M059J (cell line): ENCODE data around the gene RAB1B. TPM values are rescaled to one million over a fixed set of nuclear protein-coding genes. Genes with fewer than 3 reads are reported as not detected.
"Not testable (repeated sequence)": the region's sequence is repeated elsewhere in the genome, so short reads cannot be mapped to it uniquely, and the experiment has no call there.

Experiments
- DNase-seq: peaks from one replicate; pipeline ENCODE4 v3.0.0-alpha.2; 2012; ENCODE audit warnings: low read depth
- total RNA-seq: library from RNA; depleted of rRNA; stranded (reverse); fragments of >200 nt; shearing (Covaris generic); gene quantifications from 2 replicates; pipeline ENCODE4 v1.2.3, GENCODE V29; 2014

Gene RAB1B
- total RNA-seq, 1 experiment from 2014 or later, result 209 TPM

DNA sequence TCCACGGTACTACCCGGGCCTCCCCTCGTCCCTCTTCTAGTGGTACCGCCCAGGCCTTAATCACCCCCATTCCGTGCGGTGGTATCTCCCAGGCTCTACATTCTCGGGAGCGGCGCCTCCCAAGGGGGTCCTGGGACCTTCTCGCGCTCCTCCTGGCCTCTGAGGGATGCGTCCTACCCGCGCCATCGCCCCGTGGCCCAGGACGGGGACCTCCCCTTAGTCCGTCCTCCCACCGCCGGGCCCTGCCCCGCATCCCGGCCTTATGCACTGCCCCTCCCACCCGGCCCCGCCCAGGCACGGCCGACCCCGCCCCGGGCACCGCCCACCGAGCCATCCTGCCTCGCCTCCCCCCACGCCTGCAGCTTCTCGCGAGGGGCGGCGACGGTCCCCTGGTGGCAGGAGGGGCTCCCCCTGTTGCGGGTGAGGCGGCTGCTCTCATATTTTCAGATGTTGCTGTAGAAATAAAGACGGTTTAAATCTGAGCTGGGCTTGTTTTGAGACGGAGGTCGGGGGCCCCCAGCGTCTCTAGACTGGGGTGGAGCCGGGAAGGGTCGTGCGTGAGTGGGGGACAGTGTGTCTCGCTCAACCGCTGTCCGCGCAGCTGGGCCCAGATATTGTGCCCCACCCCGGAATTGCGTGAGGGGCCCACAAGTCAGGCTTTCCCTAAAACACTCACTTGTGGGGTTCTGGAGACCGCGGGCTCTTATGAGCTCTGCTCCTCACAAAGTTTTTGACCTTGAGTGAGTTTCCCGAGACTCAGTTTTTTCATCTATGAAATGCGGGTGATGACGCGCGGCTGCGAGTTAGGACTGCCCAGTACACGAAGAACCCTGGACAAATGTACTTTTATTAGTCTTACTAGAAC lies 828 bp upstream of the RAB1B start:
- peak; percentile 71 for DNase-seq

GRCh38 chr11:66268952-66269905 lies 790 bp downstream of the RAB1B start:
- peak; percentile 70 for DNase-seq

DNA sequence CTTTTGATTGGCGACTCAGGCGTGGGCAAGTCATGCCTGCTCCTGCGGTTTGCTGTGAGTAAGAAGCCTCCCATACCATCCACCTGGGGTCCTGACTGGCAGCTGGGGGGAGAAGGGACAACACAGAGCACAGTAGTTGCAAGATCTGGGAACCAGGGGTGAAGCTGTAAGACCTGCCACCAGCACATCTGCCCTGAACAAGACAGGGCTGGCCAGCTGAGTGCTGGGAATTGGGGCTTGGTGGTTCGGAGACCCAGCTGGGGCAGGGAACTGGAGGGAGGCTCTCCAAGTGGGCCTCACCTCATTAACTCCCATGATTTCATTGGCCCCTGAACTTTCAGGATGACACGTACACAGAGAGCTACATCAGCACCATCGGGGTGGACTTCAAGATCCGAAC lies 3.4 kb downstream of the RAB1B start:
- no peak for DNase-seq

DNA sequence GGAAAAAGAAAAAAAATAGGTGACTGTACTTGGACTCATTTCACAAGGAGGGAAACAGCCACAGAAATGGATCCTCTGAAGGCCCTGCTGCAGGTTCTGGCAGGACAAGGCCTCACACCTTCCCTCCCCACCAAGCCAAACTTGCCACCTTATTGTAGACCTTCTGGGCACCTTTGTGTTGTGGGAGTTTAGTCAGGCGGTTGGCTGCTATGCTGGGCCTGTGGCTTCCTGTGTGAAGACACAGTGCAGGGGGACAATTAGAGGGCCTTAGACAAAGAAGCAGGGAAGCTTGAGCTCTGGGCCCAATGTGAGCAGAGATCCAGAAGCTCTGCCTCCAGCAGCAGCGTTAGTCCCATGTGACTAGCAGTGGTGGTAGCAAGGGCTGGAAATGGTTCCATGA lies 4.2 kb downstream of the RAB1B start:
- no peak for DNase-seq

- no peak for DNase-seq
Observed at GRCh38 chr11:66274219-66274618, 5.8 kb downstream of the RAB1B start.

DNA sequence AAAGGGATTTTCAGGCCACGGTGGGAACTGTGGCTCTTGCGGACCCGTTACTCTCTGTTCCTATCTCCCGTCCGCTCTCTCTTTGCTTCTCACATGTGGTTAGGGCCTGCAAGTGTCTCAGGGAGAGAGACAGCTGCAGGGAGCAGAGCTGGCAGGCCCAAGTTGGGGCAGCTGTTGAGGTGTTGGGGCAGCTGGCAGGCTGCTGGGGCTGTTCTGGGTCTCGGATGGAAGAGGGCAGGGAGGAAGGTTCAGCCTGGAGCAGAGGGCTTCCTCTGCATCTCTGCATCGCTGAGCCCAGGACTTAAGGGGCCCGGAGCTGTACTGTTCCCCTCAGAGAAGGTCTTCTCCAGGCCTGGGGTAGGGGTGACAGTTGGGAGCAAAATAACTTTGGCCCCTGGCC lies 7.0 kb downstream of the RAB1B start:
- no peak for DNase-seq

- no peak for DNase-seq
Observed at GRCh38 chr11:66275984-66276612, 7.7 kb downstream of the RAB1B start.

DNA sequence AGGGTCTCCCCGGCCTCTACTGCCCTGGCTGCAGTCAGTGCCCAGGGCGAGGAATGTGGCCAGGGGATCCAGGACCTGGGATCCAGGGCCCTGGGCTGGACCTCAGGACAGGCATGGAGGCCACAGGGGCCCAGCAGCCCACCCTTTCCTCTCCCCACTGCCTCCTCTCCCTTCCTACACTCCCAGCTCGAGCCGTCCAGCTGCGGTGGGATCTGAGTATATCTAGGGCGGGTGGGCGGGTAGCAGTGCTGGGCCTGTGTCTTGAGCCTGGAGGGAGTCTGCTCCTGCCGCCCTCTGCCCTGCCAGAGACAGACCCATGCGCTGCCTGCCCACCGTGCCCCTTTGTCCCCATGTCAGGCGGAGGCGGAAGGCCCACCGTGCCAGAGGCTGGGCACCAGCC lies 8.2 kb downstream of the RAB1B start:
- DNase-seq, result not testable (repeated sequence)

DNA sequence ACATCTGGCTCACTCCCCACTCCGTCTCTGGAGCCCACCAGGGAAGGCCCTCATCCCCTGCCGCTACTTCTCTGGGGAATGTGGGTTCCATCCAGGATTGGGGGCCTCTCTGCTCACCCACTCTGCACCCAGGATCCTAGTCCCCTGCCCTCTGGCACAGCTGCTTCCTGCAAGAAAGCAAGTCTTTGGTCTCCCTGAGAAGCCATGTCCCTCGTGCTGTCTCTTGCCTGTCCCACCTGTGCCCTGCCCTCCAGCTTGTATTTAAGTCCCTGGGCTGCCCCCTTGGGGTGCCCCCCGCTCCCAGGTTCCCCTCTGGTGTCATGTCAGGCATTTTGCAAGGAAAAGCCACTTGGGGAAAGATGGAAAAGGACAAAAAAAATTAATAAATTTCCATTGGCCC lies 8.6 kb downstream of the RAB1B start:
- DNase-seq, result not testable (repeated sequence)

DNA sequence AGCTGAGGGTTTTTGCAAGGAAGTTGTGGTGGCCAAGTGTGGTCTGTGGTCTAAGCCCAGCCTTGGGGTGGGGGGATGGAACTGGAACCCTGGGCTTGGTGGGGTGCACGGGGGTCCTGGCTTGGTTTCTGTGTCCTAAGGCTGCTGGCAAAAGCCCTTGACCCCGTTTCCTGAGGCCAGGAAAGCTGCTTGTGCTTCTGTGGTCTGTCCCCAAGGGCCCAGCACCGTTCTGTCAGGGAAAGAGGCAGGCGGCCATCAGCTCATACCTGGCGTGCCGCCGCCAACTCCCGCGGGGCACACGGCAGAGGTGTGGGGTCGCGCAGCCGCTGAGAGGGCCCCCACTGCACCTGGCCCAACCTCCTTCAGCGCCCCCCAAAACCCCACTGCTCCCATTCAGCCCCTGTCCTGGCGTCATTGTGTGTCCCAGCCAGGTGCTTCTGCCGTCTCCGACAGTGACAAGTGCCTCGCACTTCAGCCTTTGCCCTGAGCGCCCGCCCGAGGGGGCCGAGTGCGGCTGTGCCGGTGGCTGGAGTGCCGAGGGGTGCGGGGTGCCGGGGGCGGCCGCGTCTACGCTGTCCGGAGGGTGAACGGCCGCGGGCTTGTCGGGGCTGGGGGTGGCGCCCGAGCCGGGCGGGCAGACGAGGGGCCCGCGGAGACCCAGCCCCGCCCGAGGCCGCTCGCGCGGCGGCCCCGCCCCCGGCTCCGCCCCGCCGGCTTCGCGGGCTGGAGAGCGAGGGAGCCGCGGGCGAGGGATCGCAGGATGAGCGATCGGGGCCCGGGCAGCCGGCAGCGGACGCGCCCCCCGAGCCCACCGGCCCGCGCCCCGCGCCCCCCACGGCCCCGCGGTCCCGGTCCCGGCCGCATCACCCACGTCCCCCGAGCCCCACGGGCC lies 9.3 kb downstream of the RAB1B start, which contains the start of gene CNIH2:
CNIH2 (plus strand) TSS at position 705 of the 892 bp plus-strand sequence. CDS start 282 bp downstream, outside the sequence.
- peak; percentile 42 for DNase-seq

DNA sequence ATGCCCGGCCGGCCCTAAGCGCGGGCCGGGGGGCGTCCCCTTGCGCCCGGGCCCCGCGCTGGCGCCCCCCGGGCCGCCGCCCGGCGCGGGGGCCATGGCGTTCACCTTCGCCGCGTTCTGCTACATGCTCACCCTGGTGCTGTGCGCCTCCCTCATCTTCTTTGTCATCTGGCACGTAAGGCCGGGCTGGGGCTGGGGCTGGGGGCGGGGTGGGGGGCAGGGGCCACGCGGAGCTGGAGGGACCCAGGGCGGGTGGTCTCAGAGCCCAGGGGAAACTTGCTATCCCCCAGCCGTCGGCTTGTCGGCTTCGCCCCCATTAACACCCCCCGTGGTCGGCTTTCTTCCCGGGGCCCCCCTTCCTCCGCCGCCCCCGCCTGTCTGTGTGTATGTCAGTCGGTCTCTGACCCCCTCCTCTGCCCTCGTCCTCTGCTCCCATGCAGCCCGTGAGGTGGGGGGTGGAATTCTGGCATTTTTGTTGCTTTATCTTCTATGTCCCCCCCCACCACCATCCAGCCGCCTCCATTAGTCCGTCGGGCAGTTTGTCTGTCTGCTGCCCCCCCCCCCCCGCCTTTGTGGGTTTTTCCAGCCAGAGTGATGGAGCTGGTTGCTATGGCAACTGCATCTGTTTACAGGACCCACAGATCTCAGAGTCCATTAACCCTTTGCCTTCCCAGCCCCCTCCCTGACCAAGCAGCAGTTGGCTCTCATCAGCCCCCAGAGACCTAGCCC lies 10.1 kb downstream of the RAB1B start:
- DNase-seq, result peak; percentile 65

GRCh38 chr11:66279092-66279734 lies 10.8 kb downstream of the RAB1B start:
- no peak for DNase-seq

- no peak for DNase-seq
Observed at GRCh38 chr11:66280428-66280827, 12.0 kb downstream of the RAB1B start.

DNA sequence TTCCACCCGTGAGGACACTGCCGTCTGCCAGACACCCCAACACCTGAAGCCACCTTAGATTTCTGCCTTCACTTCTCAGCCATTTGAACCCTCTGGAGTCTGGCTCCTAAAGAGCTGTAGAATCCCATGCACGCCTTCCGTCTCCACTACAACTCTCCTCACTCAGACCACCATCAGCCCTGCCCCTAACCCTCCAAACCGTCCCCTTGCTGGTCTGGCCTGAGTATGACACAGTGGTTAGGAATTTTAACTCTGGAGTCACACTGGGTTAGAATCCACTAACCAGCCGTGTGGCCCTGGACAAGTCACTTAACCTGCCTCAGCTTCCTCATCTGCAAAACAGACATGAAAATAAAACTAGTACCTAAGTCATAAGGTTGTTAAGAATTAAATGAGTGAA lies 12.6 kb downstream of the RAB1B start:
- DNase-seq, result no peak

GRCh38 chr11:66281776-66282467 lies 13.5 kb downstream of the RAB1B start:
- DNase-seq, result no peak

DNA sequence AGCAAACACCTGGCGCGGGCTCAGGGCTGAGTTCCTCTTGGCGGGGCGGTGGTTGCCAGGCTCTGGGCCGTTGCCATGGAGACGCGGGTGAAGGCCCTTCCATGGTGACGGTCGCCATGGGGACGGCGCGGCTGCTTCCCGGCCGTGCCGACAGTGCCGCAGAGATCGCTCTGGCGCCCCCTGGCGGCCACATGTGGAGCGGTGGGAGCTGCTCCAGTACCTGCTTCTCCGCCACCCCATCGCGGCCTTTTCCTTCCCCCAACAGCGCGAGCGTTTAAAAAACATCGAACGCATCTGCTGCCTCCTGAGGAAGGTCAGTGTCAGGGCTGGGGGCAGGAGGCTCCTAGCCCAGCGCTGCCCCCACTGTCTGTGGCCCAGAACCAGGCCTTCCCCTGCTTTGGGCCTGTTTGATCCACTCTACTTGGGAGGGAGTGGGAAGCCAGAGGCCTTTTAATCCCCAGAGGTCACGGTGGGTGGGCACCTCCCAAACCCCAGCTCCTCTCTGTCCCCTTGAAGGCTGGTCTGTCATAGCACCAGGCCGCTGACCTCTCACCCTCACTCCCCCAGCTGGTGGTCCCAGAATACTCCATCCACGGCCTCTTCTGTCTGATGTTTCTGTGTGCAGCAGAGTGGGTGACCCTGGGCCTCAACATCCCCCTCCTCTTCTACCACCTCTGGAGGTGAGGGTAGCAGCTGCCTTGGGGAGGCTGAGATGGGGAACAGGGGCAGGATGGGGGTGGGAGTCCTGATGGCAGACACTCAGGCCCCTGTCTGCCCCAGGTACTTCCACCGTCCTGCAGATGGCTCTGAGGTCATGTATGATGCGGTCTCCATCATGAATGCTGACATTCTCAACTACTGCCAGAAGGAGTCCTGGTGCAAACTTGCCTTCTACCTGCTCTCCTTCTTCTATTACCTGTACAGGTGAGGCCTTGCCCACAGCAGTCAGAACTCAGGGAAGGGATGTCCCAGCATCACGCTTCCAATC lies 14.3 kb downstream of the RAB1B start:
- DNase-seq, result peak; percentile 91

- no peak for DNase-seq
Observed at GRCh38 chr11:66283461-66284105, 15.1 kb downstream of the RAB1B start.
